Astrocyte of the spinal cord (primary cell): ENCODE measurements around the gene SLC25A38.
"Not testable (repeated sequence)": the region's sequence is repeated elsewhere in the genome, so short reads cannot be mapped to it uniquely, and the experiment has no call there.

Experiments
- DNase-seq: peaks from one replicate; pipeline ENCODE4 v3.0.0; 2011; ENCODE audit warnings: low read depth, low spot score
- H3K4me3 ChIP-seq: 2 replicates; pipeline ENCODE4 v1.5.1; 2011; ENCODE audit warnings: low read depth, mild to moderate bottlenecking, low read length, moderate library complexity
- CTCF ChIP-seq: IDR thresholded peaks from 2 replicates; pipeline ENCODE4 v1.5.1; 2012; ENCODE audit warnings: low read depth, mild to moderate bottlenecking, low read length, inconsistent platforms
- in situ Hi-C: cut with HindIII; loops from 2 replicates; pipeline ENCODE4 v1.10.0; 2017; ENCODE audit warnings: low sequenced_read_pairs

Gene SLC25A38

GRCh38 chr3:39343760-39344159 lies 39.4 kb upstream of the SLC25A38 start:
- no peak for TF ChIP-seq CTCF
- no peak overlapping the region for H3K4me3 ChIP-seq
- in situ Hi-C loops: no loop called here
- DNase-seq: no peak

- in situ Hi-C loops: no loop called here
- no peak for DNase-seq
- H3K4me3 ChIP-seq: no peak overlapping the region
- no peak for TF ChIP-seq CTCF
Observed at GRCh38 chr3:39344746-39345344, 38.3 kb upstream of the SLC25A38 start.

- TF ChIP-seq CTCF: no peak
- in situ Hi-C loops: no loop called here
- no peak overlapping the region for H3K4me3 ChIP-seq
- no peak for DNase-seq
Observed at GRCh38 chr3:39346785-39347585, 36.2 kb upstream of the SLC25A38 start.

- no peak for DNase-seq
- no peak for TF ChIP-seq CTCF
- H3K4me3 ChIP-seq: no peak overlapping the region
- in situ Hi-C loops: no loop called here
Observed at GRCh38 chr3:39347586-39347876, 35.6 kb upstream of the SLC25A38 start.

- no peak for TF ChIP-seq CTCF
- H3K4me3 ChIP-seq: no peak overlapping the region
- DNase-seq: no peak
- in situ Hi-C loops: no loop called here
Observed at GRCh38 chr3:39349080-39349479, 34.1 kb upstream of the SLC25A38 start.

- no peak for DNase-seq
- no peak overlapping the region for H3K4me3 ChIP-seq
- in situ Hi-C loops: no loop called here
- TF ChIP-seq CTCF: no peak
Observed at GRCh38 chr3:39350714-39351113, 32.5 kb upstream of the SLC25A38 start.

- DNase-seq, H3K4me3 ChIP-seq, in situ Hi-C loops: not testable (repeated sequence)
Observed at GRCh38 chr3:39351134-39351533, 32.0 kb upstream of the SLC25A38 start.

- DNase-seq, in situ Hi-C loops, H3K4me3 ChIP-seq: not testable (repeated sequence)
Observed at GRCh38 chr3:39353168-39353927, 29.8 kb upstream of the SLC25A38 start.
